Spleen (tissue), 7 donors: Measurements from ENCODE around the gene CR1.
"Not testable (repeated sequence)": the region's sequence is repeated elsewhere in the genome, so short reads cannot be mapped to it uniquely, and the experiment has no call there.

Source experiments
- POLR2A ChIP-seq, 3 donors: fragments of 450-650 bp; IDR thresholded peaks; one replicate each; pipeline ENCODE4 v1.5.1; 2017; ENCODE audit warnings: antibody characterized with exemption in 3 of 3, mild to moderate bottlenecking in 1 of 3
- POLR2AphosphoS5 ChIP-seq, 3 donors: sonication (generic); formaldehyde crosslinking; IDR thresholded peaks; one replicate each; pipeline ENCODE4 v1.5.1; 2017; ENCODE audit warnings: antibody characterized with exemption in 3 of 3
- TF ChIP-seq, protein P1 (sequence below), 11 experiments: fragments of 200-600 bp in 7 of 11; fragments of 450-650 bp in 4 of 11; sonication (generic) in 4 of 11; IDR thresholded peaks in 8 of 11; conservative IDR thresholded peaks in 3 of 11; 1 replicate in 7 of 11; 2 replicates in 4 of 11; pipeline versions ENCODE4 v1.4.0 to v1.8.0; 2016 to 2021; ENCODE audit warnings: antibody characterized with exemption in 11 of 11, inconsistent platforms in 4 of 11, mild to moderate bottlenecking in 1 of 11
- donor health status: DM: no; HTN: no; CAD: no; lungs with moderate emphysema.
- donor health status: DM: no; HTN: no; CAD: no.
- donor health status: DM: no; HTN: no; CAD: no.

DNA sequence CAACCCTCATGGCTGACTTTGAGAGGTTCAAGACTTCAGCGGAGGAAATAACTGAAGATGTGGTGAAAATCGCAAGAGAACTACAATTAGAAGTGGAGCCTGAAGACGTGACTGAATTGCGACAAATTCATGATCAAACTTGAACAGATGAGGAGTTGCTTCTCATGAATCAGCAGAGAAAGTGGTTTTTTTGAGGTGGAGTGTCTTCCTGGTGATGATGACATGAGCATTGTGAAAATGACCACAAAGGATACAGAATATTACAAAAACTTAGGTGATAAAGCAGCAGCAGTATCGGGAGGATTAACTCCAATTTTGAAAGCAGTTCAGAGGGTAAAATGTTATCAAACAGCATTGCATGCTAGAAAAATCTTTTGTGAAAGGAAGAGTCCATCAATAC, 40.3 kb downstream of the CR1 start:
- TF ChIP-seq, protein P1, sequence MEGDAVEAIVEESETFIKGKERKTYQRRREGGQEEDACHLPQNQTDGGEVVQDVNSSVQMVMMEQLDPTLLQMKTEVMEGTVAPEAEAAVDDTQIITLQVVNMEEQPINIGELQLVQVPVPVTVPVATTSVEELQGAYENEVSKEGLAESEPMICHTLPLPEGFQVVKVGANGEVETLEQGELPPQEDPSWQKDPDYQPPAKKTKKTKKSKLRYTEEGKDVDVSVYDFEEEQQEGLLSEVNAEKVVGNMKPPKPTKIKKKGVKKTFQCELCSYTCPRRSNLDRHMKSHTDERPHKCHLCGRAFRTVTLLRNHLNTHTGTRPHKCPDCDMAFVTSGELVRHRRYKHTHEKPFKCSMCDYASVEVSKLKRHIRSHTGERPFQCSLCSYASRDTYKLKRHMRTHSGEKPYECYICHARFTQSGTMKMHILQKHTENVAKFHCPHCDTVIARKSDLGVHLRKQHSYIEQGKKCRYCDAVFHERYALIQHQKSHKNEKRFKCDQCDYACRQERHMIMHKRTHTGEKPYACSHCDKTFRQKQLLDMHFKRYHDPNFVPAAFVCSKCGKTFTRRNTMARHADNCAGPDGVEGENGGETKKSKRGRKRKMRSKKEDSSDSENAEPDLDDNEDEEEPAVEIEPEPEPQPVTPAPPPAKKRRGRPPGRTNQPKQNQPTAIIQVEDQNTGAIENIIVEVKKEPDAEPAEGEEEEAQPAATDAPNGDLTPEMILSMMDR (IDR thresholded peaks at IDR 0.05 in 8 of 11, conservative IDR thresholded peaks at IDR 0.05 in 3 of 11): not testable (repeated sequence)
- not testable (repeated sequence) for TF ChIP-seq POLR2A, POLR2AphosphoS5 (IDR thresholded peaks at IDR 0.05)
